IPS-18c (cell line): ENCODE results near the gene RIMBP2.

Experiments used
- H3K4me3 ChIP-seq: 2 replicates; pipeline ENCODE4 v1.7.0; 2013; ENCODE audit warnings: low read depth, mild to moderate bottlenecking, low read length, moderate library complexity; ENCODE audit not compliant: insufficient read depth
- H3K9me3 ChIP-seq: one replicate; pipeline ENCODE4 v1.6.1; 2013; ENCODE audit warnings: mild to moderate bottlenecking, low read length, moderate library complexity; ENCODE audit not compliant: control insufficient read depth, insufficient read depth

RIMBP2 gene

DNA sequence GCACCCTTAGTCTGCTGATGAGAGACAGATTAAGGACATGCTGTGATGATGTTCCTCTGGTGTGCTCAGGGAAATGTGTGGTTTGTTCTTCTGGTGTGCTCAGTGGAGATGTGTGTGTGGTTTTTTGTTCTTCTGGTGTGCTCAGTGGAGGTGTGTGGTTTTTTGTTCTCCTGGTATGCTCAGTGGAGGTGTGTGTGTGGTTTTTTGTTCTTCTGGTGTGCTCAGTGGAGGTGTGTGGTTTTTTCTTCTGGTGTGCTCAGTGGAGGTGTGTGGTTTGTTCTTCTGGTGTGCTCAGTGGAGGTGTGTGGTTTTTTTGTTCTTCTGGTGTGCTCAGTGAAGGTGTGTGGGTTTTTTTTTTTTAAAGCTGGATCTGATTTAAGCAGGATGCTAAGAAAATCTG, 363.0 kb downstream of the RIMBP2 start:
- H3K9me3 ChIP-seq: no peaks in the 10 kb centered on the region
- H3K4me3 ChIP-seq: no peak overlapping the region

DNA sequence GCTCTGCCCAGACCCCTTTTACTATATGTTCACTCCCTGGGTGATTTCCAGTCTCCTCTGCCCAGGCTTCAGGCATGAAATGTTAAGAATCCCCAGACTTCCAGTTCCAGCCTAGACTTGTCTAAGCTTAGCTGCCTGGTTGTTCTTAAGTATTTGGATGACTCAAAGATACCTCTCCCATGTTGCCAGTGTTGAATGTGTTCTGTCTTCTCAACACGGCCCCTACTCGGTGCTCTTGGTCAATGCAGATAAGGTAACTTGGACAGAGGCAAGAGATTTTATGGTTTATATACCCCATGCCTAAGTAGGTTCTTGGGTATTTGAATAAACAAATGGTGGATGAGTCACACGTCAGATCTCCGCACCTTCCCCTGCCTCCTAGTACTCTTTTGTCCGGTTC, 364.8 kb downstream of the RIMBP2 start:
- no peak overlapping the region for H3K4me3 ChIP-seq
- H3K9me3 ChIP-seq: no peaks in the 10 kb centered on the region

DNA sequence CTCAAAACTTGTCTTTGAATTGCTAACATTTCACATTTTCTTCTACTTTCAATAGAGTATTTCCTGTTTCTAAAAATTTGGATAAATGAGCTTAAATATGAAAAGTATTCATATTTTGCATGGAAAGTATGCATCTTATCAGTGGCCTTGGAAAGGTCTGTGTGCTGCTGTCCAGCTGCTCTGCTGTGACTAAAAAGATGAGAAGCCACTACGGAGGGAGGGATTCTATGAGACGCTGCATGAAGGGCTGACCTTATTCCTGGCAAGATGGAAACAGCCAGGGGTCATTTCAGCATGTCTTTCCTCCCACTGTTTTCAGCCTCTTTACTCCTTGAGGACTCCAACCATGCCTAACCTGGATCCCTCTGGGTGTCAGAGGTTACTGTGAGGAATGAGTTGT, 365.4 kb downstream of the RIMBP2 start:
- Histone ChIP-seq H3K4me3 (no peak overlapping the region), H3K9me3 (no peaks in the 10 kb centered on the region)

DNA sequence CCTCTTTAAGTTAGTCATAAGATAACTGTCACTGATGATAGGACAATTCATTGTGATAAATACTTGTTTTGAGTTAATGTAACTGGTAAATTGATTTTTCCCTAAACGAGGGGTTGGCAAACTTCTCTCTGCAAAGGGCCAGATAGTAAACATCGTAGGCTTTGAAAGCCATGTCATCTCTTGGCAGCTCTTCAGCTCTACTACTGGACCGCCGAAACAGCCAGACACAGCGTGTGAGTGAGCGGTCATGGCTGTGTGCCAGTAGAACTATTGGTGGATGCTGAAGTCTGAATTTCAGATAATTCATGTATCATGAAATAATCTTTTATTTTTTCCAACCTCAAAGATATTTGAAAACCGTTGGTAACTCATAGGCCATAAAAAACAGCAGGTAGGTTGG, 368.5 kb downstream of the RIMBP2 start:
- Histone ChIP-seq H3K4me3 (no peak overlapping the region), H3K9me3 (no peaks in the 10 kb centered on the region)
